Measurements from ENCODE around the gene ZNF346.

ZNF346 gene

GRCh38 chr5:177070536-177071191, 48.2 kb downstream of the ZNF346 start:
- DNase-seq = no peak

GRCh38 chr5:177071666-177072385, 49.3 kb downstream of the ZNF346 start:
- peak; percentile 84 to 87 for DNase-seq

- no peak for DNase-seq
Observed at GRCh38 chr5:177077335-177077734, 54.8 kb downstream of the ZNF346 start.

GRCh38 chr5:177079606-177080005, 57.1 kb downstream of the ZNF346 start:
- DNase-seq = no peak

GRCh38 chr5:177080265-177080664, 57.8 kb downstream of the ZNF346 start:
- no peak for DNase-seq

- DNase-seq = no peak
Observed at GRCh38 chr5:177081859-177082258, 59.4 kb downstream of the ZNF346 start.

GRCh38 chr5:177083357-177083756, 60.9 kb downstream of the ZNF346 start:
- DNase-seq = no peak

- no peak for DNase-seq
Observed at GRCh38 chr5:177084175-177084574, 61.7 kb downstream of the ZNF346 start.

GRCh38 chr5:177085985-177086653, 63.6 kb downstream of the ZNF346 start:
- DNase-seq = no peak

- peak; percentile 11 to 82 for DNase-seq
Observed at GRCh38 chr5:177086654-177087397, 64.3 kb downstream of the ZNF346 start, which contains the start of gene FGFR4. Gene FGFR4, plus strand, starts transcription at chr5:177086915. Its CDS starts 2,688 bp downstream, at chr5:177089603.

- DNase-seq = no peak
Observed at GRCh38 chr5:177087398-177088005, 65.0 kb downstream of the ZNF346 start.

GRCh38 chr5:177089127-177089526, 66.6 kb downstream of the ZNF346 start:
- DNase-seq = no peak

GRCh38 chr5:177089825-177090641, 67.5 kb downstream of the ZNF346 start:
- no peak for DNase-seq

- no peak for DNase-seq
Observed at GRCh38 chr5:177090813-177091212, 68.3 kb downstream of the ZNF346 start.

GRCh38 chr5:177091232-177091631, 68.7 kb downstream of the ZNF346 start:
- no peak for DNase-seq

- DNase-seq = no peak
Observed at GRCh38 chr5:177092178-177093081, 69.9 kb downstream of the ZNF346 start.

- no peak for DNase-seq
Observed at GRCh38 chr5:177093082-177093712, 70.7 kb downstream of the ZNF346 start.

GRCh38 chr5:177093803-177094202, 71.3 kb downstream of the ZNF346 start:
- DNase-seq = no peak

- DNase-seq = no peak
Observed at GRCh38 chr5:177094224-177095087, 72.0 kb downstream of the ZNF346 start.

Data from NCI-H446 (cell line).